Osteocyte (in vitro differentiated cells): ENCODE measurements around the gene DARS2. TPM values are rescaled to one million over a fixed set of nuclear protein-coding genes. Genes with fewer than 3 reads are reported as not detected.

Source experiments
- DNase-seq: peaks from one replicate; pipeline ENCODE4 v3.0.0; 2021; ENCODE audit warnings: mixed read lengths; ENCODE audit not compliant: unreplicated experiment; ENCODE audit errors: extremely low spot score
- H3K27ac Mint-ChIP-seq: one replicate; pipeline ENCODE4 v1.8.0; 2021; ENCODE audit warnings: mild to moderate bottlenecking, mixed read lengths; ENCODE audit not compliant: unreplicated experiment
- H3K27me3 Mint-ChIP-seq: one replicate; pipeline ENCODE4 v1.8.0; 2021; ENCODE audit warnings: mixed read lengths; ENCODE audit not compliant: unreplicated experiment
- H3K36me3 Mint-ChIP-seq: one replicate; pipeline ENCODE4 v1.8.0; 2021; ENCODE audit warnings: mixed read lengths; ENCODE audit not compliant: unreplicated experiment
- H3K4me1 Mint-ChIP-seq: one replicate; pipeline ENCODE4 v1.8.0; 2021; ENCODE audit warnings: mixed read lengths; ENCODE audit not compliant: unreplicated experiment
- H3K4me3 Mint-ChIP-seq: one replicate; pipeline ENCODE4 v1.8.0; 2021; ENCODE audit warnings: mild to moderate bottlenecking, moderate library complexity, mixed read lengths; ENCODE audit not compliant: unreplicated experiment
- H3K9me3 Mint-ChIP-seq: one replicate; pipeline ENCODE4 v1.8.0; 2021; ENCODE audit warnings: mixed read lengths; ENCODE audit not compliant: unreplicated experiment
- total RNA-seq: library from RNA; stranded (reverse); gene quantifications from 2 replicates; pipeline ENCODE4 v1.2.1, GENCODE V29; 2021
- TF ChIP-seq, protein P1 (sequence below): fragments of 200-600 bp; sonication (generic); IDR thresholded peaks from 2 replicates; pipeline ENCODE4 v1.5.0; 2021; ENCODE audit warnings: antibody characterized with exemption, mild to moderate bottlenecking, moderate library complexity

The DARS2 gene
- total RNA-seq, 1 donor from 2014 or later = 12.8 TPM

GRCh38 chr1:173821680-173822079, 2.8 kb upstream of the DARS2 start:
- no peak overlapping the region for H3K27ac Mint-ChIP-seq
- DNase-seq = no peak
- no peaks in the 10 kb centered on the region for H3K9me3 Mint-ChIP-seq
- H3K4me3 Mint-ChIP-seq = no peak overlapping the region
- no peaks in the 10 kb centered on the region for H3K27me3 Mint-ChIP-seq
- peaks cover 7% of the 10 kb centered on the region for H3K36me3 Mint-ChIP-seq
- peaks cover 42% of the 10 kb centered on the region for H3K4me1 Mint-ChIP-seq
- TF ChIP-seq, protein P1, sequence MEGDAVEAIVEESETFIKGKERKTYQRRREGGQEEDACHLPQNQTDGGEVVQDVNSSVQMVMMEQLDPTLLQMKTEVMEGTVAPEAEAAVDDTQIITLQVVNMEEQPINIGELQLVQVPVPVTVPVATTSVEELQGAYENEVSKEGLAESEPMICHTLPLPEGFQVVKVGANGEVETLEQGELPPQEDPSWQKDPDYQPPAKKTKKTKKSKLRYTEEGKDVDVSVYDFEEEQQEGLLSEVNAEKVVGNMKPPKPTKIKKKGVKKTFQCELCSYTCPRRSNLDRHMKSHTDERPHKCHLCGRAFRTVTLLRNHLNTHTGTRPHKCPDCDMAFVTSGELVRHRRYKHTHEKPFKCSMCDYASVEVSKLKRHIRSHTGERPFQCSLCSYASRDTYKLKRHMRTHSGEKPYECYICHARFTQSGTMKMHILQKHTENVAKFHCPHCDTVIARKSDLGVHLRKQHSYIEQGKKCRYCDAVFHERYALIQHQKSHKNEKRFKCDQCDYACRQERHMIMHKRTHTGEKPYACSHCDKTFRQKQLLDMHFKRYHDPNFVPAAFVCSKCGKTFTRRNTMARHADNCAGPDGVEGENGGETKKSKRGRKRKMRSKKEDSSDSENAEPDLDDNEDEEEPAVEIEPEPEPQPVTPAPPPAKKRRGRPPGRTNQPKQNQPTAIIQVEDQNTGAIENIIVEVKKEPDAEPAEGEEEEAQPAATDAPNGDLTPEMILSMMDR = no peak

DNA sequence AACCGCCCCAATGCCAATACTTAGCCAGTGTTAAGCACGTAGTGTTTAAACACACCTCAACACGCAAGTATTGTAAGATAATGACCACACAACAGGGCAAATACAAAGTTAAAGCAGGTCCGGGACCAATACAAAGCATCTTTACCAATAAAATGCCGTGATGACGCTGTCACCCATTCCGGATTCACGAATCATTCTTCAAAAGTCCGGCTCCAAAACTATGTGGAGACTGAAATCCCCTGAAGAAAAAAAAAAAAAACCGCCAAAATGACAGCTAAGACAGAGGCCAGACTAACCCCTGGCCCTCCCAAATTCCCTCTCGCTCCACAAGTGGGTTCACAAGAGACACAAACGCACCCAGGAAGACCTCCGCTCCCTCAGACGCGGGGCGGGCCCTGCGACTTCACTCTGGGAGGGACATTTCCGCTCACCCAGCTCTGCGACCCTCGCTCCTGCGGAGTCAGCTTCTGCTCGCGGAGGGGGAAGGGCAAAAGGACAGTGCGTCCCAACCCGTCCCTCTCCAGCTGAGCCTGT, 625 bp upstream of the DARS2 start:
- TF ChIP-seq, protein P1 = no peak
- peak overlapping the region; percentile 97 for H3K4me3 Mint-ChIP-seq
- peaks cover 49% of the 10 kb centered on the region for H3K4me1 Mint-ChIP-seq
- DNase-seq = no peak
- H3K27ac Mint-ChIP-seq = peak overlapping the region; percentile 100
- no peaks in the 10 kb centered on the region for H3K36me3 Mint-ChIP-seq
- H3K9me3 Mint-ChIP-seq = no peaks in the 10 kb centered on the region
- H3K27me3 Mint-ChIP-seq = no peaks in the 10 kb centered on the region

DNA sequence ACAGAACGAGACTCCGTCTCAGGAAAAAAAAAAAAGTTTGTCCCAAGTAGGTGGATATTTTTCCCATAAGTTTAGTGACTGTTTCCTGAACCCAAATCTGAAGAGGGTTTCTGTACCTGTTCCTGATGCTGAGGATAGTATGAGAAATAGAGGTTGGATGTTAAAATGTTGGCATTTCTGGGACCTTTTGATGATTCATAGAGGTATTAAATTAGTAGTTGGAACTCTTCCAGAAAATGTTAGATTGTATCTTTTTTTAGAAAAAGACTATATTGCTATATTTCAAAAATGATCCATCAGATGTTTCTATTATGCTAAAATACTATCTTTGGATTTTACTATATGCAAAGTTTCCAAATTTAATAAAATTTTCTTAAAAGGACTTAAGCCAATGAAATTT, 3.1 kb downstream of the DARS2 start:
- Mint-ChIP-seq H3K4me3 (no peak overlapping the region), H3K27ac (no peak overlapping the region)

GRCh38 chr1:173832748-173833147, 8.3 kb downstream of the DARS2 start:
- H3K27ac Mint-ChIP-seq = no peak overlapping the region
- no peaks in the 10 kb centered on the region for H3K4me1 Mint-ChIP-seq
- peaks cover 18% of the 10 kb centered on the region for H3K36me3 Mint-ChIP-seq
- no peaks in the 10 kb centered on the region for H3K27me3 Mint-ChIP-seq
- no peak overlapping the region for H3K4me3 Mint-ChIP-seq
- DNase-seq = no peak
- TF ChIP-seq, protein P1 = no peak
- no peaks in the 10 kb centered on the region for H3K9me3 Mint-ChIP-seq

More for the DNA sequence above, 3.1 kb downstream of the DARS2 start:
- TF ChIP-seq, protein P1 = no peak
- no peaks in the 10 kb centered on the region for H3K27me3 Mint-ChIP-seq
- peaks cover 33% of the 10 kb centered on the region for H3K4me1 Mint-ChIP-seq
- no peaks in the 10 kb centered on the region for H3K9me3 Mint-ChIP-seq
- H3K36me3 Mint-ChIP-seq = peaks cover 5% of the 10 kb centered on the region
- DNase-seq = no peak

DNA sequence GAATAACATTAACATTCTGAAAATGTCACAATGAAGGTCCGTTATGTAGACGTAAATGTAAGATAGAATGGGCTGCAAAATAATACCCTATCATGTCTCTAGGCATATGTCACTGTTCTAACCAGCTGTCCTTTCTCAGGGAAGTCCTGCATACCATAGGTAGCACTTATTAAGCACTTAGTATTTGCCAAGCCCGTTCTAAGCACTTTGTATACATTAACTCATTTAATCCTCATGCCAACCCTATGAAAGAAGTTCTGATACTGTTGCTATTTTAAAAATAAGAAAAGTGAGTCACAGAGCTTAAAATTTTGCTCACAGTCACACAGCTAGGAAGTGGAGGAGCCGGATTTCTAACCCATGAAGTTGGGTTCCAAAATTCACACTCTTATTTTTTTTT, 27.6 kb downstream of the DARS2 start:
- Mint-ChIP-seq H3K27me3 (no peaks in the 10 kb centered on the region), H3K27ac (no peak overlapping the region), H3K4me3 (no peak overlapping the region), H3K9me3 (no peaks in the 10 kb centered on the region), H3K36me3 (peaks cover 21% of the 10 kb centered on the region), H3K4me1 (peaks cover 6% of the 10 kb centered on the region)
- TF ChIP-seq, protein P1 = no peak
- DNase-seq = no peak
